Measurements from ENCODE around the gene FARP2. TPM values are rescaled to one million over a fixed set of nuclear protein-coding genes. Genes with fewer than 3 reads are reported as not detected.

FARP2 gene
- total RNA-seq, 1 experiment from 2014 or later, result 49.3 TPM

DNA sequence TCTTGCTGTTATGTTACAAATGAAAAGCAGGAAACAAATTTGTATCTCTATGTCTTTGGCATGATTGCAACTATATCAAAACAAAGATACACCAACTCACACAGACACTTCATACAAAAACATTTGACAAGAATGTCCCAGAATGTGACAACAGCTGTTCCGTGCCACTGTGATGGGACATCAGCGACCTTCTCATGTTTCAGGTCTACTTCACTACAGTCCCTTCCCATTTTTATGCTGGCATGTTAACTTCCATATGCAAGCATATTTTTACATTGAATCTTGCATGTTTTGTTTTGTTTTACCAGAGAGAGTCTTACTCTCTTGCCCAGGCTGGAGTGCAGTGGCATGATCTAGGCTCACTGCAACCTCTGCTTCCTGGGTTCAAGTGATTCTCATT lies 81.1 kb downstream of the FARP2 start:
- intact Hi-C loops (cut with micrococcal nuclease), result no loop called here

More for the DNA sequence above, 81.1 kb downstream of the FARP2 start:
- Histone ChIP-seq H2AFZ (ENCODE audit: low read depth, low read length, poor library complexity, severe bottlenecking) (no peak overlapping the region), H3K27me3 (ENCODE audit: insufficient read depth, low read length) (no peaks in the 10 kb centered on the region), H3K9me3 (ENCODE audit: control insufficient read depth in 1 of 2, insufficient read depth in 1 of 2, low read depth in 1 of 2, low read length in 2 of 2) (no peaks in the 10 kb centered on the region), H3K4me2 (ENCODE audit: low read length) (no peak overlapping the region), H3K4me3 (replicated peaks in 1 of 2; ENCODE audit: low read depth in 1 of 2, low read length in 2 of 2) (no peak overlapping the region), H3K36me3 (ENCODE audit: control insufficient read depth in 1 of 2, insufficient read depth in 2 of 2, low read length in 2 of 2) (peaks cover 15 to 17% of the 10 kb centered on the region in 2 experiments; a peak in 2 of 4 replicates), H4K20me1 (ENCODE audit: insufficient read depth) (no peaks in the 10 kb centered on the region; the same call in 1 of the 2 replicates), H3K9me2 (ENCODE audit: insufficient read depth) (no peaks in the 10 kb centered on the region), H3K27ac (ENCODE audit: low read depth, low read length) (no peak overlapping the region), H3K4me1 (ENCODE audit: control insufficient read depth in 1 of 2, insufficient read depth in 2 of 2, low read length in 2 of 2) (no peaks in the 10 kb centered on the region), H3K9ac (ENCODE audit: low read length) (no peak overlapping the region), H3K79me2 (ENCODE audit: insufficient read depth, low read length) (no peaks in the 10 kb centered on the region)
- CTCF ChIA-PET, result no interaction called here
- POLR2A ChIA-PET, result no interaction called here
- no peak for DNase-seq (ENCODE audit: low read depth, low spot score)
- BruUV-seq (replicated peaks), result no TSS peak
- RAD21 ChIA-PET (ENCODE audit: low non-redundant PET in 1 of 2, low total read pairs in 2 of 2, uncharacterized antibody in 2 of 2, unreplicated experiment in 2 of 2), result no interaction called here
- ATAC-seq, result no peak
- TF ChIP-seq, protein P1, sequence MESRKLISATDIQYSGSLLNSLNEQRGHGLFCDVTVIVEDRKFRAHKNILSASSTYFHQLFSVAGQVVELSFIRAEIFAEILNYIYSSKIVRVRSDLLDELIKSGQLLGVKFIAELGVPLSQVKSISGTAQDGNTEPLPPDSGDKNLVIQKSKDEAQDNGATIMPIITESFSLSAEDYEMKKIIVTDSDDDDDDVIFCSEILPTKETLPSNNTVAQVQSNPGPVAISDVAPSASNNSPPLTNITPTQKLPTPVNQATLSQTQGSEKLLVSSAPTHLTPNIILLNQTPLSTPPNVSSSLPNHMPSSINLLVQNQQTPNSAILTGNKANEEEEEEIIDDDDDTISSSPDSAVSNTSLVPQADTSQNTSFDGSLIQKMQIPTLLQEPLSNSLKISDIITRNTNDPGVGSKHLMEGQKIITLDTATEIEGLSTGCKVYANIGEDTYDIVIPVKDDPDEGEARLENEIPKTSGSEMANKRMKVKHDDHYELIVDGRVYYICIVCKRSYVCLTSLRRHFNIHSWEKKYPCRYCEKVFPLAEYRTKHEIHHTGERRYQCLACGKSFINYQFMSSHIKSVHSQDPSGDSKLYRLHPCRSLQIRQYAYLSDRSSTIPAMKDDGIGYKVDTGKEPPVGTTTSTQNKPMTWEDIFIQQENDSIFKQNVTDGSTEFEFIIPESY (IDR thresholded peaks at IDR 0.05; ENCODE audit: extremely low read depth, insufficient replicate concordance, low read length), result no peak
- TF ChIP-seq CEBPB (IDR thresholded peaks at IDR 0.05; ENCODE audit: low read depth), result no peak
- no peak for TF ChIP-seq EGR1 (IDR thresholded peaks at IDR 0.05; ENCODE audit: low read depth)
- TF ChIP-seq, protein P2, sequence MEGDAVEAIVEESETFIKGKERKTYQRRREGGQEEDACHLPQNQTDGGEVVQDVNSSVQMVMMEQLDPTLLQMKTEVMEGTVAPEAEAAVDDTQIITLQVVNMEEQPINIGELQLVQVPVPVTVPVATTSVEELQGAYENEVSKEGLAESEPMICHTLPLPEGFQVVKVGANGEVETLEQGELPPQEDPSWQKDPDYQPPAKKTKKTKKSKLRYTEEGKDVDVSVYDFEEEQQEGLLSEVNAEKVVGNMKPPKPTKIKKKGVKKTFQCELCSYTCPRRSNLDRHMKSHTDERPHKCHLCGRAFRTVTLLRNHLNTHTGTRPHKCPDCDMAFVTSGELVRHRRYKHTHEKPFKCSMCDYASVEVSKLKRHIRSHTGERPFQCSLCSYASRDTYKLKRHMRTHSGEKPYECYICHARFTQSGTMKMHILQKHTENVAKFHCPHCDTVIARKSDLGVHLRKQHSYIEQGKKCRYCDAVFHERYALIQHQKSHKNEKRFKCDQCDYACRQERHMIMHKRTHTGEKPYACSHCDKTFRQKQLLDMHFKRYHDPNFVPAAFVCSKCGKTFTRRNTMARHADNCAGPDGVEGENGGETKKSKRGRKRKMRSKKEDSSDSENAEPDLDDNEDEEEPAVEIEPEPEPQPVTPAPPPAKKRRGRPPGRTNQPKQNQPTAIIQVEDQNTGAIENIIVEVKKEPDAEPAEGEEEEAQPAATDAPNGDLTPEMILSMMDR (IDR thresholded peaks at IDR 0.05 in 2 of 3, conservative IDR thresholded peaks at IDR 0.05 in 1 of 3; ENCODE audit: borderline replicate concordance in 1 of 3, insufficient read depth in 1 of 3, low read depth in 2 of 3, low read length in 2 of 3), result no peak
- TF ChIP-seq FOSL1 (IDR thresholded peaks at IDR 0.05; ENCODE audit: low read depth), result no peak
- no peak for TF ChIP-seq EZH2 (IDR thresholded peaks at IDR 0.05)
- TF ChIP-seq ZFX (IDR thresholded peaks at IDR 0.05), result no peak
- no peak for TF ChIP-seq CBX3 (IDR thresholded peaks at IDR 0.05; ENCODE audit: low read depth)
- TF ChIP-seq EZH2phosphoT487 (IDR thresholded peaks at IDR 0.05; ENCODE audit: borderline replicate concordance), result no peak
- TF ChIP-seq, protein P3, sequence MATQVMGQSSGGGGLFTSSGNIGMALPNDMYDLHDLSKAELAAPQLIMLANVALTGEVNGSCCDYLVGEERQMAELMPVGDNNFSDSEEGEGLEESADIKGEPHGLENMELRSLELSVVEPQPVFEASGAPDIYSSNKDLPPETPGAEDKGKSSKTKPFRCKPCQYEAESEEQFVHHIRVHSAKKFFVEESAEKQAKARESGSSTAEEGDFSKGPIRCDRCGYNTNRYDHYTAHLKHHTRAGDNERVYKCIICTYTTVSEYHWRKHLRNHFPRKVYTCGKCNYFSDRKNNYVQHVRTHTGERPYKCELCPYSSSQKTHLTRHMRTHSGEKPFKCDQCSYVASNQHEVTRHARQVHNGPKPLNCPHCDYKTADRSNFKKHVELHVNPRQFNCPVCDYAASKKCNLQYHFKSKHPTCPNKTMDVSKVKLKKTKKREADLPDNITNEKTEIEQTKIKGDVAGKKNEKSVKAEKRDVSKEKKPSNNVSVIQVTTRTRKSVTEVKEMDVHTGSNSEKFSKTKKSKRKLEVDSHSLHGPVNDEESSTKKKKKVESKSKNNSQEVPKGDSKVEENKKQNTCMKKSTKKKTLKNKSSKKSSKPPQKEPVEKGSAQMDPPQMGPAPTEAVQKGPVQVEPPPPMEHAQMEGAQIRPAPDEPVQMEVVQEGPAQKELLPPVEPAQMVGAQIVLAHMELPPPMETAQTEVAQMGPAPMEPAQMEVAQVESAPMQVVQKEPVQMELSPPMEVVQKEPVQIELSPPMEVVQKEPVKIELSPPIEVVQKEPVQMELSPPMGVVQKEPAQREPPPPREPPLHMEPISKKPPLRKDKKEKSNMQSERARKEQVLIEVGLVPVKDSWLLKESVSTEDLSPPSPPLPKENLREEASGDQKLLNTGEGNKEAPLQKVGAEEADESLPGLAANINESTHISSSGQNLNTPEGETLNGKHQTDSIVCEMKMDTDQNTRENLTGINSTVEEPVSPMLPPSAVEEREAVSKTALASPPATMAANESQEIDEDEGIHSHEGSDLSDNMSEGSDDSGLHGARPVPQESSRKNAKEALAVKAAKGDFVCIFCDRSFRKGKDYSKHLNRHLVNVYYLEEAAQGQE (IDR thresholded peaks at IDR 0.05; ENCODE audit: low read depth), result no peak
- TF ChIP-seq SP1 (IDR thresholded peaks at IDR 0.05; ENCODE audit: low read depth), result no peak
- TF ChIP-seq TCF7L2 (IDR thresholded peaks at IDR 0.05; ENCODE audit: borderline replicate concordance, extremely low read depth, insufficient read depth, insufficient read length), result no peak
- TF ChIP-seq SRF (IDR thresholded peaks at IDR 0.05; ENCODE audit: low read depth), result no peak
- TF ChIP-seq, protein P4, sequence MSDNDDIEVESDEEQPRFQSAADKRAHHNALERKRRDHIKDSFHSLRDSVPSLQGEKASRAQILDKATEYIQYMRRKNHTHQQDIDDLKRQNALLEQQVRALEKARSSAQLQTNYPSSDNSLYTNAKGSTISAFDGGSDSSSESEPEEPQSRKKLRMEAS (IDR thresholded peaks at IDR 0.05), result no peak
- no peak for TF ChIP-seq POLR2AphosphoS5 (IDR thresholded peaks at IDR 0.05; ENCODE audit: low read depth, low read length)
- TF ChIP-seq SIN3A (IDR thresholded peaks at IDR 0.05; ENCODE audit: low read depth), result no peak
- TF ChIP-seq POLR2A (IDR thresholded peaks at IDR 0.05; ENCODE audit: borderline replicate concordance, extremely low read depth, insufficient read depth, insufficient read length), result no peak
- no peak for TF ChIP-seq YY1 (IDR thresholded peaks at IDR 0.05; ENCODE audit: extremely low read depth, insufficient replicate concordance, low read depth, low read length)

Measured in HCT116 (cell line).